Lower lobe of right lung (tissue), 2 donors: ENCODE data around the gene MYOF. TPM values are rescaled to one million over a fixed set of nuclear protein-coding genes. Genes with fewer than 3 reads are reported as not detected.

Experiments
- ATAC-seq, 2 donors: fragments of 200-7000 bp; cut with Tn5 transposase; one replicate each; pipeline ENCODE4 v1.9.1; 2020 to 2022; ENCODE audit warnings: mild to moderate bottlenecking in 2 of 2, moderate library complexity in 2 of 2
- DNase-seq: peaks from one replicate; pipeline ENCODE4 v3.0.0-alpha.2; 2020
- H3K27ac ChIP-seq: fragments of 200-600 bp; one replicate; pipeline ENCODE4 v1.8.0; 2022
- H3K27me3 ChIP-seq: fragments of 200-600 bp; one replicate; pipeline ENCODE4 v1.8.0; 2022; ENCODE audit warnings: low read depth
- H3K36me3 ChIP-seq: fragments of 200-600 bp; one replicate; pipeline ENCODE4 v1.8.0; 2022; ENCODE audit warnings: mild to moderate bottlenecking
- H3K4me1 ChIP-seq: fragments of 200-600 bp; one replicate; pipeline ENCODE4 v1.8.0; 2022
- H3K4me3 ChIP-seq: fragments of 200-600 bp; one replicate; pipeline ENCODE4 v1.8.0; 2022; ENCODE audit warnings: mild to moderate bottlenecking
- H3K9me3 ChIP-seq: fragments of 200-600 bp; one replicate; pipeline ENCODE4 v1.8.0; 2022
- intact Hi-C: fragments of 100-400 bp; cut with DNase I; formaldehyde crosslinking; loops from one replicate; pipeline ENCODE4 v1.11.0; 2022
- total RNA-seq: library from RNA; stranded (reverse); fragmentation: NEBNext Ultra II Directional; extraction: Animal tissue kit (Norgen Biotek cat#: 25700); gene quantifications from one replicate; pipeline ENCODE4 v1.2.1, GENCODE V29; 2021
- TF ChIP-seq, protein P1 (sequence below): fragments of 200-600 bp; IDR thresholded peaks from one replicate; pipeline ENCODE4 v1.8.0; 2022; ENCODE audit warnings: antibody characterized with exemption, mild to moderate bottlenecking
- donor health status: DM: no; HTN: yes; CAD: no; lungs with severe emphysema.

MYOF gene
- total RNA-seq, 1 donor from 2014 or later, result 127 TPM

DNA sequence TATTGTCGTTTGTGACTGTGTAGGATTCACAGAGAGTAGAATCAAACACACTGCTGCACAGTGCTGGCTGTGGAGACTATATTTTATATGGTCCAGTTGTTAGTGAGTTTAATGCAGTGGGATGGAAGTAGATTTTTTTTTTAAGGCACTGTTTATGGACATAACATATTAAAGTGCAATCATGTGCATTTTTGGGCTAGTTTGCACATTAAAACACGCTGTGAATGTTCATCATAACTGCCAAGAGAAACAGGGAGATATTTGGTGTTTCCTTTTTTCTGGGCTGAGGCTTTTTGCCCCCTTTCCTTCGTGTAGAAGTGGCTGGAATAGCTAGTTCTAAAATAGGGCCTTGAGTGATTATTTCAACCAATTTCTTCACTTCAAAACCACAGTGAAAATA lies 139.2 kb downstream of the MYOF start:
- ATAC-seq (no peak), DNase-seq (no peak)
- Histone ChIP-seq H3K4me1 (no peaks in the 10 kb centered on the region), H3K27me3 (no peaks in the 10 kb centered on the region), H3K4me3 (no peak overlapping the region), H3K9me3 (no peaks in the 10 kb centered on the region), H3K36me3 (peaks cover 85% of the 10 kb centered on the region), H3K27ac (no peak overlapping the region)
- intact Hi-C loops, result no loop called here
- TF ChIP-seq, protein P1, sequence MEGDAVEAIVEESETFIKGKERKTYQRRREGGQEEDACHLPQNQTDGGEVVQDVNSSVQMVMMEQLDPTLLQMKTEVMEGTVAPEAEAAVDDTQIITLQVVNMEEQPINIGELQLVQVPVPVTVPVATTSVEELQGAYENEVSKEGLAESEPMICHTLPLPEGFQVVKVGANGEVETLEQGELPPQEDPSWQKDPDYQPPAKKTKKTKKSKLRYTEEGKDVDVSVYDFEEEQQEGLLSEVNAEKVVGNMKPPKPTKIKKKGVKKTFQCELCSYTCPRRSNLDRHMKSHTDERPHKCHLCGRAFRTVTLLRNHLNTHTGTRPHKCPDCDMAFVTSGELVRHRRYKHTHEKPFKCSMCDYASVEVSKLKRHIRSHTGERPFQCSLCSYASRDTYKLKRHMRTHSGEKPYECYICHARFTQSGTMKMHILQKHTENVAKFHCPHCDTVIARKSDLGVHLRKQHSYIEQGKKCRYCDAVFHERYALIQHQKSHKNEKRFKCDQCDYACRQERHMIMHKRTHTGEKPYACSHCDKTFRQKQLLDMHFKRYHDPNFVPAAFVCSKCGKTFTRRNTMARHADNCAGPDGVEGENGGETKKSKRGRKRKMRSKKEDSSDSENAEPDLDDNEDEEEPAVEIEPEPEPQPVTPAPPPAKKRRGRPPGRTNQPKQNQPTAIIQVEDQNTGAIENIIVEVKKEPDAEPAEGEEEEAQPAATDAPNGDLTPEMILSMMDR, result no peak

GRCh38 chr10:93342366-93342765 lies 139.8 kb downstream of the MYOF start:
- Histone ChIP-seq H3K4me3 (no peak overlapping the region), H3K36me3 (peaks cover 85% of the 10 kb centered on the region), H3K27ac (no peak overlapping the region), H3K4me1 (no peaks in the 10 kb centered on the region), H3K9me3 (no peaks in the 10 kb centered on the region), H3K27me3 (no peaks in the 10 kb centered on the region)
- DNase-seq, result no peak
- intact Hi-C loops, result no loop called here
- TF ChIP-seq, protein P1, result no peak
- no peak for ATAC-seq

DNA sequence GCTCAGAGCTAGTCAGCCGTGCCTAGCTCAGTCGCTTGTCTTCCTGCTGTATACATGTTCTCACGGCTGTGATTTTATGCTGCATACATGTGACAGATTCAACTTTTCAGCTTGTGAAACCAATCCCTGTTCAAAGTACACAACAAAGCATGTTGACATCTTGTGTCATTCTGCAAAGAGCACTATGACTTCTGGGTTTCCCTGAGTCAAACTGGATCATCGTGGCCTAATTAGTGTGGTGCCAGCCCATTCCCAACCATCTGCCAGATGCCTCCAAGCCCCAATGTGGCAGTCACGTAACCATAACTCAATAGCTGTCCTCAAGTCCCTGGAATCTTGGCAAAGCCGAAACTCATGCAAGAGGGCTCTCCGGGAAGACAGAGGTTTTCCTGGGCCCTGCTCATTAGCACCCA lies 144.8 kb downstream of the MYOF start:
- no peak for ATAC-seq
- no peaks in the 10 kb centered on the region for H3K9me3 ChIP-seq
- H3K27ac ChIP-seq, result no peak overlapping the region
- no peaks in the 10 kb centered on the region for H3K4me1 ChIP-seq
- no peak for DNase-seq
- no peak overlapping the region for H3K4me3 ChIP-seq
- peaks cover 87% of the 10 kb centered on the region for H3K36me3 ChIP-seq
- H3K27me3 ChIP-seq, result no peaks in the 10 kb centered on the region
- TF ChIP-seq, protein P1, result no peak
- intact Hi-C loops, result no loop called here

GRCh38 chr10:93336678-93337077 lies 145.5 kb downstream of the MYOF start:
- intact Hi-C loops, result no loop called here
- no peak for DNase-seq
- Histone ChIP-seq H3K4me3 (no peak overlapping the region), H3K27ac (no peak overlapping the region), H3K36me3 (peaks cover 86% of the 10 kb centered on the region), H3K4me1 (no peaks in the 10 kb centered on the region), H3K27me3 (no peaks in the 10 kb centered on the region), H3K9me3 (no peaks in the 10 kb centered on the region)
- ATAC-seq, result no peak
- TF ChIP-seq, protein P1, result no peak

GRCh38 chr10:93336110-93336509 lies 146.0 kb downstream of the MYOF start:
- TF ChIP-seq, protein P1, result no peak
- Histone ChIP-seq H3K27ac (no peak overlapping the region), H3K27me3 (no peaks in the 10 kb centered on the region), H3K4me1 (no peaks in the 10 kb centered on the region), H3K9me3 (no peaks in the 10 kb centered on the region), H3K4me3 (no peak overlapping the region), H3K36me3 (peaks cover 86% of the 10 kb centered on the region)
- DNase-seq (no peak), ATAC-seq (no peak)
- intact Hi-C loops, result no loop called here

- TF ChIP-seq, protein P1, result no peak
- Histone ChIP-seq H3K4me3 (no peak overlapping the region), H3K4me1 (no peaks in the 10 kb centered on the region), H3K9me3 (no peaks in the 10 kb centered on the region), H3K27me3 (no peaks in the 10 kb centered on the region), H3K27ac (no peak overlapping the region), H3K36me3 (peaks cover 85% of the 10 kb centered on the region)
- DNase-seq (no peak), ATAC-seq (peak; percentile 36 to 66)
- intact Hi-C loops, result no loop called here
These were observed 147.2 kb downstream of the MYOF start for GRCh38 chr10:93334901-93335327.
